Transverse colon (tissue), 4 donors: ENCODE data around the gene INSM2.

ENCODE experiments used
- EP300 ChIP-seq: sonication (generic); formaldehyde crosslinking; IDR thresholded peaks from one replicate; pipeline ENCODE4 v1.6.1; 2017; ENCODE audit warnings: antibody characterized with exemption, low read depth
- POLR2AphosphoS5 ChIP-seq, 3 donors: sonication (generic); formaldehyde crosslinking; IDR thresholded peaks; one replicate each; pipeline ENCODE4 v1.6.1; 2016; ENCODE audit warnings: antibody characterized with exemption in 3 of 3
- TF ChIP-seq, protein P1 (sequence below), 5 experiments: fragments of 200-600 bp in 3 of 5; fragments of 450-650 bp in 2 of 5; sonication (generic) in 3 of 5; IDR thresholded peaks; 1 replicate in 2 of 5; 2 replicates in 3 of 5; pipeline ENCODE4 v1.5.1; 2016 to 2017; ENCODE audit warnings: antibody characterized with exemption in 5 of 5, inconsistent platforms in 3 of 5, mild to moderate bottlenecking in 2 of 5, moderate library complexity in 1 of 5

DNA sequence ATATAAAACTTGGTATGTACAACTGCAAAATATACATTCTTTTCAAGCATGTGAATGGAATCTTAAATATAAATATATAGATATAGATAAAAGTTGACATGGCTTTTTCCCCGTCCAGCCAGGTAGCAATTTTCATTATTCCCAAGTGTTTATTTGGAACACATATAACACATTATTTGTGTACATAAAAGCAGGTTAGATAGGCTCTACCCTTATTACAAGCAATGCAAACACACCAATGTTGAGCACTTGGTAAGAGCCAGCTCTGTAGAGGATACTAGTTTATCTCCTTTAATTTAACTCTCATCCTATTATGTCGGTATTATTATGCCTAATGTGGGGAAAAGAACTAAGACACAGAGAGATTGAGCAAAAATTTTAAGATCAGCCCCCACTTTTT is 7.0 kb upstream of the INSM2 start:
- TF ChIP-seq, protein P1, sequence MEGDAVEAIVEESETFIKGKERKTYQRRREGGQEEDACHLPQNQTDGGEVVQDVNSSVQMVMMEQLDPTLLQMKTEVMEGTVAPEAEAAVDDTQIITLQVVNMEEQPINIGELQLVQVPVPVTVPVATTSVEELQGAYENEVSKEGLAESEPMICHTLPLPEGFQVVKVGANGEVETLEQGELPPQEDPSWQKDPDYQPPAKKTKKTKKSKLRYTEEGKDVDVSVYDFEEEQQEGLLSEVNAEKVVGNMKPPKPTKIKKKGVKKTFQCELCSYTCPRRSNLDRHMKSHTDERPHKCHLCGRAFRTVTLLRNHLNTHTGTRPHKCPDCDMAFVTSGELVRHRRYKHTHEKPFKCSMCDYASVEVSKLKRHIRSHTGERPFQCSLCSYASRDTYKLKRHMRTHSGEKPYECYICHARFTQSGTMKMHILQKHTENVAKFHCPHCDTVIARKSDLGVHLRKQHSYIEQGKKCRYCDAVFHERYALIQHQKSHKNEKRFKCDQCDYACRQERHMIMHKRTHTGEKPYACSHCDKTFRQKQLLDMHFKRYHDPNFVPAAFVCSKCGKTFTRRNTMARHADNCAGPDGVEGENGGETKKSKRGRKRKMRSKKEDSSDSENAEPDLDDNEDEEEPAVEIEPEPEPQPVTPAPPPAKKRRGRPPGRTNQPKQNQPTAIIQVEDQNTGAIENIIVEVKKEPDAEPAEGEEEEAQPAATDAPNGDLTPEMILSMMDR (IDR thresholded peaks at IDR 0.05), result no peak
- no peak for TF ChIP-seq POLR2AphosphoS5 (IDR thresholded peaks at IDR 0.05)
- TF ChIP-seq EP300, result no peak
